ENCODE measurements around the gene CTNNA1. TPM values are rescaled to one million over a fixed set of nuclear protein-coding genes. Genes with fewer than 3 reads are reported as not detected.

CTNNA1 gene
- total and polyA plus RNA-seq, 2 donors (not counting 3 experiments of a cell fraction or from before 2014, with no cell fraction given), result 156 to 394 TPM

DNA sequence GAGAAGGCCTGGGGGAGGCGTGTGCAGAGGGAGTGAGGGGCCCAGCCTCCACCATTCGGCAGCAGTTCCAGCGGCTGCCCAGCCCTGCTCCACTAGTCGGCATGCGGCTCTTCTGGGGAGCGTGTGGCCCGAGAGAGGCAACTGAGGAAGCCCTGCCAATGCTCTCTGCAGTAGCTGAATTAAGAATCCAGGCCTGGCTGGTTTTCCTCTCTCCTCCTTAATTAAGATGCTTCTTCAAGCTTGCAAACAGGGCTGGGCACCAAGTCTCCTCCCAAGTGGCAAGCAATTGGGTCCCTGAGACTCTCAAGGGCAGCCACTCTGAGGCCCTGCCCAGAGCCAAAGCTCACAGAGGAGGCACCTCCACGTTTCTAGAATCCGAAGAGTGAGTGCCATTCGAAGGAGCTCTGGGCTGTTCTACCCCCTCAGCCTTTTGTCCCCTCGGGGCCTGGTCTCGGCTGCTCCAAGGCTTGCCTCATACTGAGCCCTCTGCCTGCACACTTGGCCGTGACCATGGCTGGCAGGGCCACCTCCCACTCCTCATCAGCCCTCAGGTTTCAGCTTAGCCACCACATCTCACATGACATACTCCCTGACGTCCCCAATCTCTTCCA, 197.3 kb downstream of the CTNNA1 start:
- Histone ChIP-seq H3K36me3 (ENCODE audit: control insufficient read depth in 2 of 2, extremely low read depth in 1 of 2, insufficient read depth in 2 of 2, low read length in 2 of 2) (no peaks in the 10 kb centered on the region), H3K9me3 (replicated peaks; ENCODE audit: control insufficient read depth, insufficient read depth, low read length) (no peaks in the 10 kb centered on the region), H3K79me2 (ENCODE audit: control insufficient read depth, insufficient read depth, low read length) (no peaks in the 10 kb centered on the region), H3K9ac (replicated peaks; ENCODE audit: extremely low read depth, insufficient read depth, low read length) (no peak overlapping the region), H3K4me3 (replicated peaks in 1 of 3; ENCODE audit: insufficient read depth in 1 of 3, low read depth in 1 of 3, low read length in 3 of 3) (no peak overlapping the region), H3K9me1 (replicated peaks; ENCODE audit: control insufficient read depth, extremely low read depth, insufficient read depth, low read length) (no peaks in the 10 kb centered on the region), H3K4me2 (ENCODE audit: insufficient read depth, low read length) (no peak overlapping the region), H2AFZ (ENCODE audit: low read depth, low read length) (no peak overlapping the region), H3K27ac (ENCODE audit: insufficient read depth, low read depth, low read length) (no peak overlapping the region), H3K4me1 (ENCODE audit: control insufficient read depth, extremely low read depth, insufficient read depth, low read length) (peaks cover 6% of the 10 kb centered on the region), H4K20me1 (replicated peaks; ENCODE audit: control insufficient read depth, extremely low read depth, insufficient read depth, low read length) (no peaks in the 10 kb centered on the region), H3K27me3 (ENCODE audit: control insufficient read depth in 2 of 2, insufficient read depth in 2 of 2, low read length in 2 of 2) (no peaks in the 10 kb centered on the region)
- ChIA-PET POLR2A (no interaction called here), CTCF (interaction anchor here (1.1 kb wide), 1 partner anchor 161 kb away, joined by 3 read pairs; no protein-coding TSS in a partner anchor)
- TF ChIP-seq GATA2 (IDR thresholded peaks at IDR 0.05; ENCODE audit: insufficient read depth, insufficient read length, low read depth, low read length) (no peak), POLR2AphosphoS5 (IDR thresholded peaks at IDR 0.05; ENCODE audit: insufficient read depth, low read depth, low read length) (no peak), MYC (IDR thresholded peaks at IDR 0.05; ENCODE audit: low read depth, low read length) (no peak), JUN (IDR thresholded peaks at IDR 0.05; ENCODE audit: borderline replicate concordance, insufficient read depth, insufficient read length, low read depth) (no peak), EZH2 (IDR thresholded peaks at IDR 0.05; ENCODE audit: borderline replicate concordance, low read depth, low read length, severe bottlenecking) (no peak), MAX (IDR thresholded peaks at IDR 0.05; ENCODE audit: insufficient read depth, insufficient read length) (no peak), FOS (IDR thresholded peaks at IDR 0.05; ENCODE audit: borderline replicate concordance, insufficient read depth, low read length) (no peak), POLR2A (IDR thresholded peaks at IDR 0.05; ENCODE audit: low read depth, low read length) (no peak)
- TF ChIP-seq, protein P1, sequence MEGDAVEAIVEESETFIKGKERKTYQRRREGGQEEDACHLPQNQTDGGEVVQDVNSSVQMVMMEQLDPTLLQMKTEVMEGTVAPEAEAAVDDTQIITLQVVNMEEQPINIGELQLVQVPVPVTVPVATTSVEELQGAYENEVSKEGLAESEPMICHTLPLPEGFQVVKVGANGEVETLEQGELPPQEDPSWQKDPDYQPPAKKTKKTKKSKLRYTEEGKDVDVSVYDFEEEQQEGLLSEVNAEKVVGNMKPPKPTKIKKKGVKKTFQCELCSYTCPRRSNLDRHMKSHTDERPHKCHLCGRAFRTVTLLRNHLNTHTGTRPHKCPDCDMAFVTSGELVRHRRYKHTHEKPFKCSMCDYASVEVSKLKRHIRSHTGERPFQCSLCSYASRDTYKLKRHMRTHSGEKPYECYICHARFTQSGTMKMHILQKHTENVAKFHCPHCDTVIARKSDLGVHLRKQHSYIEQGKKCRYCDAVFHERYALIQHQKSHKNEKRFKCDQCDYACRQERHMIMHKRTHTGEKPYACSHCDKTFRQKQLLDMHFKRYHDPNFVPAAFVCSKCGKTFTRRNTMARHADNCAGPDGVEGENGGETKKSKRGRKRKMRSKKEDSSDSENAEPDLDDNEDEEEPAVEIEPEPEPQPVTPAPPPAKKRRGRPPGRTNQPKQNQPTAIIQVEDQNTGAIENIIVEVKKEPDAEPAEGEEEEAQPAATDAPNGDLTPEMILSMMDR (IDR thresholded peaks at IDR 0.05; ENCODE audit: extremely low read depth in 1 of 2, insufficient read depth in 1 of 2, low read depth in 1 of 2, low read length in 2 of 2), result no peak
- FAIRE-seq, result no peak
- intact Hi-C loops (cut with micrococcal nuclease) (no loop called here), dilution Hi-C loops (cut with MboI; ENCODE audit: extremely low pct_ligation_motif_present, low sequenced_read_pairs) (no loop called here)
- no peak for DNase-seq (ENCODE audit: low read depth, low spot score)
- no TSS peak for BruUV-seq (replicated peaks)

All from endothelial cell of umbilical vein (primary cell).